Measurements from ENCODE around the gene CISD3.
A peak's percentile ranks its signal among the peaks of the same experiment; 100 is the strongest.

The CISD3 gene

GRCh38 chr17:38729368-38729885 lies 714 bp upstream of the CISD3 start:
- H3K9me3 Mint-ChIP-seq, result peaks cover 7% of the 10 kb centered on the region
- DNase-seq, result no peak
- peaks cover 2% of the 10 kb centered on the region for H3K27me3 Mint-ChIP-seq
- H3K4me1 Mint-ChIP-seq, result peaks cover 79% of the 10 kb centered on the region
- peaks cover 22% of the 10 kb centered on the region for H3K36me3 Mint-ChIP-seq (ENCODE audit: low read depth)
- peak overlapping the region; percentile 96 for H3K27ac Mint-ChIP-seq
- H3K4me3 Mint-ChIP-seq, result peak overlapping the region; percentile 78
- ATAC-seq, result no peak

- Mint-ChIP-seq H3K36me3 (ENCODE audit: low read depth) (peaks cover 19% of the 10 kb centered on the region), H3K4me3 (peak overlapping the region; percentile 99), H3K9me3 (peaks cover 7% of the 10 kb centered on the region), H3K27me3 (peaks cover 2% of the 10 kb centered on the region), H3K27ac (peak overlapping the region; percentile 97), H3K4me1 (peaks cover 77% of the 10 kb centered on the region)
- ATAC-seq (no peak), DNase-seq (no peak)
Observed at GRCh38 chr17:38730526-38731379, 612 bp downstream of the CISD3 start.

- peaks cover 2% of the 10 kb centered on the region for H3K27me3 Mint-ChIP-seq
- H3K9me3 Mint-ChIP-seq, result peaks cover 7% of the 10 kb centered on the region
- ATAC-seq (no peak), DNase-seq (no peak)
- H3K27ac Mint-ChIP-seq, result peak overlapping the region; percentile 97
- peaks cover 18% of the 10 kb centered on the region for H3K36me3 Mint-ChIP-seq (ENCODE audit: low read depth)
- peak overlapping the region; percentile 99 for H3K4me3 Mint-ChIP-seq
- H3K4me1 Mint-ChIP-seq, result peaks cover 70% of the 10 kb centered on the region
Observed at GRCh38 chr17:38731526-38732294, 1.6 kb downstream of the CISD3 start.

- Mint-ChIP-seq H3K27ac (peak overlapping the region; percentile 97), H3K4me1 (peaks cover 60% of the 10 kb centered on the region), H3K36me3 (ENCODE audit: low read depth) (peaks cover 17% of the 10 kb centered on the region), H3K4me3 (peak overlapping the region; percentile 99), H3K9me3 (peaks cover 7% of the 10 kb centered on the region), H3K27me3 (peaks cover 2% of the 10 kb centered on the region)
- no peak for DNase-seq
- no peak for ATAC-seq
Observed at GRCh38 chr17:38732376-38733281, 2.5 kb downstream of the CISD3 start.

GRCh38 chr17:38733282-38733981 lies 3.3 kb downstream of the CISD3 start:
- H3K4me1 Mint-ChIP-seq, result peaks cover 52% of the 10 kb centered on the region
- ATAC-seq (no peak), DNase-seq (no peak)
- peak overlapping the region; percentile 99 for H3K4me3 Mint-ChIP-seq
- peaks cover 10% of the 10 kb centered on the region for H3K36me3 Mint-ChIP-seq (ENCODE audit: low read depth)
- H3K27ac Mint-ChIP-seq, result peak overlapping the region; percentile 95
- no peaks in the 10 kb centered on the region for H3K9me3 Mint-ChIP-seq
- H3K27me3 Mint-ChIP-seq, result peaks cover 2% of the 10 kb centered on the region

- peak; percentile 55 for ATAC-seq
- H3K27me3 Mint-ChIP-seq, result peaks cover 2% of the 10 kb centered on the region
- H3K9me3 Mint-ChIP-seq, result no peaks in the 10 kb centered on the region
- peaks cover 10% of the 10 kb centered on the region for H3K36me3 Mint-ChIP-seq (ENCODE audit: low read depth)
- H3K4me1 Mint-ChIP-seq, result peaks cover 44% of the 10 kb centered on the region
- peak overlapping the region; percentile 64 for H3K4me3 Mint-ChIP-seq
- H3K27ac Mint-ChIP-seq, result peak overlapping the region; percentile 95
- no peak for DNase-seq
Observed at GRCh38 chr17:38733982-38734973, 4.1 kb downstream of the CISD3 start.

- Mint-ChIP-seq H3K27me3 (peaks cover 2% of the 10 kb centered on the region), H3K4me1 (peaks cover 41% of the 10 kb centered on the region), H3K4me3 (no peak overlapping the region), H3K27ac (peak overlapping the region; percentile 95), H3K36me3 (ENCODE audit: low read depth) (peaks cover 10% of the 10 kb centered on the region), H3K9me3 (no peaks in the 10 kb centered on the region)
- peak; percentile 87 for DNase-seq
- no peak for ATAC-seq
Observed at GRCh38 chr17:38735161-38735997, 5.2 kb downstream of the CISD3 start.

- no peak overlapping the region for H3K4me3 Mint-ChIP-seq
- peaks cover 22% of the 10 kb centered on the region for H3K4me1 Mint-ChIP-seq
- ATAC-seq (no peak), DNase-seq (no peak)
- H3K36me3 Mint-ChIP-seq (ENCODE audit: low read depth), result peaks cover 2% of the 10 kb centered on the region
- peaks cover 5% of the 10 kb centered on the region for H3K27me3 Mint-ChIP-seq
- no peaks in the 10 kb centered on the region for H3K9me3 Mint-ChIP-seq
- no peak overlapping the region for H3K27ac Mint-ChIP-seq
Observed at GRCh38 chr17:38738007-38738662, 8.0 kb downstream of the CISD3 start.

GRCh38 chr17:38738686-38739085 lies 8.5 kb downstream of the CISD3 start:
- H3K9me3 Mint-ChIP-seq, result no peaks in the 10 kb centered on the region
- H3K36me3 Mint-ChIP-seq (ENCODE audit: low read depth), result peaks cover 2% of the 10 kb centered on the region
- no peak overlapping the region for H3K4me3 Mint-ChIP-seq
- peaks cover 11% of the 10 kb centered on the region for H3K27me3 Mint-ChIP-seq
- DNase-seq (no peak), ATAC-seq (no peak)
- H3K27ac Mint-ChIP-seq, result no peak overlapping the region
- peaks cover 16% of the 10 kb centered on the region for H3K4me1 Mint-ChIP-seq

- ATAC-seq, result no peak
Observed at GRCh38 chr17:38739305-38739704, 9.2 kb downstream of the CISD3 start.

GRCh38 chr17:38740044-38740443 lies 9.9 kb downstream of the CISD3 start:
- Mint-ChIP-seq H3K4me1 (peaks cover 4% of the 10 kb centered on the region), H3K27me3 (peaks cover 22% of the 10 kb centered on the region), H3K4me3 (no peak overlapping the region), H3K9me3 (no peaks in the 10 kb centered on the region), H3K36me3 (ENCODE audit: low read depth) (no peaks in the 10 kb centered on the region), H3K27ac (no peak overlapping the region)
- DNase-seq (no peak), ATAC-seq (no peak)

More at GRCh38 chr17:38739305-38739704, 9.2 kb downstream of the CISD3 start:
- Mint-ChIP-seq H3K27ac (no peak overlapping the region), H3K4me3 (no peak overlapping the region), H3K4me1 (peaks cover 10% of the 10 kb centered on the region), H3K9me3 (no peaks in the 10 kb centered on the region), H3K36me3 (ENCODE audit: low read depth) (peaks cover 2% of the 10 kb centered on the region), H3K27me3 (peaks cover 15% of the 10 kb centered on the region)
- DNase-seq, result no peak

GRCh38 chr17:38740806-38741205 lies 10.7 kb downstream of the CISD3 start:
- Mint-ChIP-seq H3K4me3 (no peak overlapping the region), H3K27ac (no peak overlapping the region), H3K27me3 (peaks cover 28% of the 10 kb centered on the region), H3K36me3 (ENCODE audit: low read depth) (no peaks in the 10 kb centered on the region), H3K9me3 (no peaks in the 10 kb centered on the region), H3K4me1 (no peaks in the 10 kb centered on the region)
- DNase-seq (no peak), ATAC-seq (no peak)

All from activated naive CD8-positive, alpha-beta T cell treated with anti-CD3 and anti-CD28 coated beads, Interleukin-2, amount 50 U/mL, for 24 hours (primary cell).